WERI-Rb-1 (cell line): ENCODE results near the gene PGM1.

ENCODE experiments used
- DNase-seq: peaks from one replicate; pipeline ENCODE4 v3.0.0-alpha.2; 2020
- H3K27ac ChIP-seq: fragments of 250-450 bp; sonication (Bioruptor Pico); 2 replicates; pipeline ENCODE4 v1.5.1; 2020; ENCODE audit warnings: mild to moderate bottlenecking, moderate library complexity
- H3K27me3 ChIP-seq: fragments of 250-450 bp; sonication (Bioruptor Pico); 2 replicates; pipeline ENCODE4 v1.5.1; 2021; ENCODE audit warnings: mild to moderate bottlenecking, low read depth, moderate library complexity; ENCODE audit not compliant: insufficient read depth, severe bottlenecking
- H3K36me3 ChIP-seq: fragments of 250-450 bp; sonication (Bioruptor Pico); 2 replicates; pipeline ENCODE4 v1.5.1; 2020; ENCODE audit warnings: mild to moderate bottlenecking, moderate library complexity
- H3K4me3 ChIP-seq: 2 replicates; pipeline ENCODE4 v1.5.1; 2011; ENCODE audit warnings: low read depth, mild to moderate bottlenecking, control low read depth, low read length
- H3K9me3 ChIP-seq: fragments of 250-450 bp; sonication (Bioruptor Pico); 2 replicates; pipeline ENCODE4 v1.5.1; 2021; ENCODE audit warnings: mild to moderate bottlenecking, moderate library complexity; ENCODE audit not compliant: severe bottlenecking
- TF ChIP-seq, protein P1 (sequence below): IDR thresholded peaks from 2 replicates; pipeline ENCODE4 v1.5.1; 2011; ENCODE audit warnings: low read depth, mild to moderate bottlenecking, control low read depth, inconsistent platforms, low read length

PGM1 gene

DNA sequence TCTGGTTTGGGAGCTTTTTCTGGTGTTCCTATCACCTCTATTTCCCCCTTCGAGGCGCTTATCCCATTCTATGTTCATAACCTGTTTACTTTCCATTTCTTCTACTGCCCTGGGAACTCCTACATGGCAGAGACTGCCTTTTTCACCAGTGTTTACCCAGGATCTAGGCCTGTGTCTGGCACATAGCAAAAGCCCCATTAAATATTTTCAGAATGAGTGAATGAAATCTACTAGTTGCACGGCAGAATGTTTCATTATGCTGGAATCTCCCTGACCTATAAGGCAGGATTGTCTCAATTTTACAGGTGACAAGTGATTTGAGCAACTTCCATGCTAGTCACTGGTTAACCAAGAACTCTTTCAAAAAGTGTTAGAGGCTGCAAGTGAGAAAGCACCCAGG, 70.1 kb downstream of the PGM1 start:
- TF ChIP-seq, protein P1, sequence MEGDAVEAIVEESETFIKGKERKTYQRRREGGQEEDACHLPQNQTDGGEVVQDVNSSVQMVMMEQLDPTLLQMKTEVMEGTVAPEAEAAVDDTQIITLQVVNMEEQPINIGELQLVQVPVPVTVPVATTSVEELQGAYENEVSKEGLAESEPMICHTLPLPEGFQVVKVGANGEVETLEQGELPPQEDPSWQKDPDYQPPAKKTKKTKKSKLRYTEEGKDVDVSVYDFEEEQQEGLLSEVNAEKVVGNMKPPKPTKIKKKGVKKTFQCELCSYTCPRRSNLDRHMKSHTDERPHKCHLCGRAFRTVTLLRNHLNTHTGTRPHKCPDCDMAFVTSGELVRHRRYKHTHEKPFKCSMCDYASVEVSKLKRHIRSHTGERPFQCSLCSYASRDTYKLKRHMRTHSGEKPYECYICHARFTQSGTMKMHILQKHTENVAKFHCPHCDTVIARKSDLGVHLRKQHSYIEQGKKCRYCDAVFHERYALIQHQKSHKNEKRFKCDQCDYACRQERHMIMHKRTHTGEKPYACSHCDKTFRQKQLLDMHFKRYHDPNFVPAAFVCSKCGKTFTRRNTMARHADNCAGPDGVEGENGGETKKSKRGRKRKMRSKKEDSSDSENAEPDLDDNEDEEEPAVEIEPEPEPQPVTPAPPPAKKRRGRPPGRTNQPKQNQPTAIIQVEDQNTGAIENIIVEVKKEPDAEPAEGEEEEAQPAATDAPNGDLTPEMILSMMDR: no peak
- DNase-seq: no peak
- Histone ChIP-seq H3K36me3 (no peaks in the 10 kb centered on the region), H3K4me3 (no peak overlapping the region), H3K27me3 (no peaks in the 10 kb centered on the region), H3K9me3 (no peaks in the 10 kb centered on the region), H3K27ac (no peak overlapping the region)

DNA sequence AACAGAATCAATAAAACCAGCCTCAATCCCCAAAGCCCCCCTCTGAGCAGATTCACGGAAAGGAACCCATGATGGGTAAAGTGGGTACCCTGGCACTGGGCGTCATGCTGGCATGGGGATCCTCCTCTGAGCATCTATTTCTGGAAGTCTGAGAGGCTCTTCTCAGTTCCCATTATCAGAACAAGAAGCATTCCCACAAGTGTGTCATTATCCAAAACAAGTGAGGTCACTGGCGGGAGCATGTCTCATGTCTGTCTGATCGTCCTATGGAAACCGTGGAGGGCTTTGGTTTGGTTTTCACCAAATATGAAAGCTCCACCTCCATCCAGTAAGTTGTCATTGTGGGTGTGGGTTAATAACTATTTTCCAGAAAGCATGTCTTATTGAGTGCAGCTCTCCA, 70.7 kb downstream of the PGM1 start:
- no peak for DNase-seq
- Histone ChIP-seq H3K27ac (no peak overlapping the region), H3K36me3 (no peaks in the 10 kb centered on the region), H3K4me3 (no peak overlapping the region), H3K9me3 (no peaks in the 10 kb centered on the region), H3K27me3 (no peaks in the 10 kb centered on the region)
- TF ChIP-seq, protein P1: no peak

DNA sequence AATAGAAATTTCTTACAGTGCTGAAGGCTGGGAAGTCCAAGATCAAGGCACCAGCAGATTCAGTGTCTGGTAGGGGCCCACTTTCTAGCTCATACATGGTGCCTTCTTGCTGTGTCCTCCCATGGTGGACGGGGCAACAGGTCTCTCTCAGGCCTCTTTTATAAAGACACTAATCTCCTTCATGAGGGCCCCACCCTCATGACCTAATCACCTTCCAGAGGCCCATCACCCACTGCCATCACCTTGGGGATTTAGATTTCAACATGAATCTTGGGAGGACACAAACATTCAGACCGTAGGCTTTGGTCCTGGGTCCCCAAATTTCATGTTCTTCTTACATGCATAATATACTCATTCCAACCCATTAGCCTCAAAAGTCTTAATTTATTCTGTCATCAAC, 71.5 kb downstream of the PGM1 start:
- Histone ChIP-seq H3K4me3 (no peak overlapping the region), H3K9me3 (no peaks in the 10 kb centered on the region), H3K27ac (no peak overlapping the region), H3K27me3 (no peaks in the 10 kb centered on the region), H3K36me3 (no peaks in the 10 kb centered on the region)
- no peak for DNase-seq
- TF ChIP-seq, protein P1: no peak

DNA sequence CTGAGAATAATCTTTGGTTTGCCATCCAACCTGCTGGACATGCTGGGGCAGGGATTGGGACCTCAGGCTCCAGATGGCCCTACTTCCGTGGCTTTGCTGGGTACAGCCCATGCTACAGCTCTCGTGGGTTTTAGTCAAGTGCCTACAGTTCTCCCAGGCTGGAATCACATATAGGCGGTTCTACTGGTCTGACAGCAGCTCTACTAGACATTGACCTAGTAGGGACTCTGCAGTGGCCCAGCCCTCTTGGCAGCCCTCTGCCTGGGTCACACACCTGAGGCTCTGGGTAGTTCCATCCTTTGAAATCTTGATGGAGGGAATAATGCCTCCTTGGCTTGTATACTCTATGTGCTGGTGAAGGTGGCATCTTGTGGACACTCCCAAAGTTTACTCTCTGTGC, 72.2 kb downstream of the PGM1 start:
- no peak for DNase-seq
- Histone ChIP-seq H3K27ac (no peak overlapping the region), H3K9me3 (no peaks in the 10 kb centered on the region), H3K36me3 (no peaks in the 10 kb centered on the region), H3K27me3 (no peaks in the 10 kb centered on the region), H3K4me3 (no peak overlapping the region)
- TF ChIP-seq, protein P1: no peak

DNA sequence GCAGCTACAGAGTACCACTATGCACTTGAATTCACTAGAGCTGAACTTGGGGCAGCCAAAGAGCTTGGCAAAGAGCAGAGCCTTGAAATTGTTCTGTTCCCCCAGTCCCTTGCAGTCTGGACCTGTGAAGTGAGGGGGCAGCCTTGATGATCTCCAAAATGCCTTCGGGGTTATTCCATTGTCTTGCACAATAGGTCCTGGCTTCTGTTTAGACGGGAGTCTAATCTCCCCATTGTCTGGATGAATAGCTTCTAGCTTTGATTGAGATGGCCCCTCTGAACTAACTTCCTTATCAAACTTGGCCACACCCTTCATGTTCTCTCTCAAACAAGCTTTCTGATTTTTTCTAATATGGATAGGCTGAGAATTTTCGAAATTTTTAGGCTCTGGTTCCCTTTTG, 72.6 kb downstream of the PGM1 start:
- Histone ChIP-seq H3K27ac (no peak overlapping the region), H3K36me3 (no peaks in the 10 kb centered on the region), H3K4me3 (no peak overlapping the region), H3K27me3 (no peaks in the 10 kb centered on the region), H3K9me3 (no peaks in the 10 kb centered on the region)
- TF ChIP-seq, protein P1: no peak
- DNase-seq: no peak

DNA sequence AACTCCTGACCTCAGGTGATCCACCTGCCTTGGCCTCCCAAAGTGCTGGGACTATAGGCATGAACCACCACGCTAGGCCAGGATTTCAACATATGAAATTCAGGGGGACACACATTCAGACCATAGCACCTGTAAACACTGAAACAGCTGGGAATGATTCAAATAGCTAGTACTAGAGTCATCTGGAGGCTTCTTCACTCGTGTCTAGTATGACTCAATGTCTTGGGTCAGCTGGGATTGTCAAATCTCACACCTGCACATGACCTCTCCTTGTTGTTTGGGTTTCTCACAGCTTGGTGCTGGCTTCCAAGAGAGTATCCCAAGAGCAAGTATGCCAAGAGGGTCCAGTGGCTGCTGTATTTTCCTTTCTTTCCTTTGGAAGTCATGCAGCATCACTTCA, 75.1 kb downstream of the PGM1 start:
- H3K27ac ChIP-seq: no peak overlapping the region
- TF ChIP-seq, protein P1: no peak
- DNase-seq: no peak

More for the DNA sequence above, 75.1 kb downstream of the PGM1 start:
- Histone ChIP-seq H3K9me3 (no peaks in the 10 kb centered on the region), H3K4me3 (no peak overlapping the region), H3K36me3 (no peaks in the 10 kb centered on the region), H3K27me3 (no peaks in the 10 kb centered on the region)
